HG03571 (cell line): ENCODE measurements around the gene SLC44A2.
"Not testable (repeated sequence)": the region's sequence is repeated elsewhere in the genome, so short reads cannot be mapped to it uniquely, and the experiment has no call there.

Source experiments
- ATAC-seq: cut with Tn5 transposase; IDR thresholded peaks from one replicate; pipeline ENCODE4 v1.9.1; 2021; ENCODE audit not compliant: unreplicated experiment

The SLC44A2 gene

GRCh38 chr19:10648360-10648759, 23.0 kb downstream of the SLC44A2 start:
- ATAC-seq = no peak

GRCh38 chr19:10651851-10652250, 26.5 kb downstream of the SLC44A2 start:
- no peak for ATAC-seq

GRCh38 chr19:10653482-10653731, 28.1 kb downstream of the SLC44A2 start:
- no peak for ATAC-seq

- peak; percentile 72 for ATAC-seq
Observed at GRCh38 chr19:10653732-10654609, 28.6 kb downstream of the SLC44A2 start, which contains the start of gene ILF3. Gene ILF3 (plus strand): TSS chr19:10654346. CDS start chr19:10670606, 16,260 bp downstream.

GRCh38 chr19:10654610-10655456, 29.5 kb downstream of the SLC44A2 start:
- peak; percentile 15 for ATAC-seq

GRCh38 chr19:10655457-10656312, 30.3 kb downstream of the SLC44A2 start:
- no peak for ATAC-seq

- ATAC-seq = no peak
Observed at GRCh38 chr19:10660346-10660745, 35.0 kb downstream of the SLC44A2 start.

GRCh38 chr19:10661946-10662345, 36.6 kb downstream of the SLC44A2 start:
- ATAC-seq = no peak

- no peak for ATAC-seq
Observed at GRCh38 chr19:10662384-10663251, 37.3 kb downstream of the SLC44A2 start.

GRCh38 chr19:10663252-10663563, 37.9 kb downstream of the SLC44A2 start:
- ATAC-seq = not testable (repeated sequence)

- no peak for ATAC-seq
Observed at GRCh38 chr19:10667867-10668266, 42.5 kb downstream of the SLC44A2 start.

- ATAC-seq = no peak
Observed at GRCh38 chr19:10669246-10669645, 43.9 kb downstream of the SLC44A2 start.

GRCh38 chr19:10670182-10670581, 44.8 kb downstream of the SLC44A2 start:
- ATAC-seq = no peak

- no peak for ATAC-seq
Observed at GRCh38 chr19:10670876-10671804, 45.8 kb downstream of the SLC44A2 start.

- ATAC-seq = not testable (repeated sequence)
Observed at GRCh38 chr19:10671922-10672321, 46.6 kb downstream of the SLC44A2 start.

- not testable (repeated sequence) for ATAC-seq
Observed at GRCh38 chr19:10675214-10675613, 49.9 kb downstream of the SLC44A2 start.

- no peak for ATAC-seq
Observed at GRCh38 chr19:10677751-10678150, 52.4 kb downstream of the SLC44A2 start.

GRCh38 chr19:10678813-10679212, 53.5 kb downstream of the SLC44A2 start:
- ATAC-seq = no peak

- ATAC-seq = no peak
Observed at GRCh38 chr19:10679743-10680142, 54.4 kb downstream of the SLC44A2 start.
